Activated CD4-positive, alpha-beta T cell treated with anti-CD3 and anti-CD28 coated beads for 4 hours (primary cell): Measurements from ENCODE around the gene ID1.

Source experiments
- DNase-seq, 2 donors: peaks; one replicate each; pipeline ENCODE4 v3.0.0-alpha.2; 2020

The ID1 gene, protein sequence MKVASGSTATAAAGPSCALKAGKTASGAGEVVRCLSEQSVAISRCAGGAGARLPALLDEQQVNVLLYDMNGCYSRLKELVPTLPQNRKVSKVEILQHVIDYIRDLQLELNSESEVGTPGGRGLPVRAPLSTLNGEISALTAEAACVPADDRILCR

DNA sequence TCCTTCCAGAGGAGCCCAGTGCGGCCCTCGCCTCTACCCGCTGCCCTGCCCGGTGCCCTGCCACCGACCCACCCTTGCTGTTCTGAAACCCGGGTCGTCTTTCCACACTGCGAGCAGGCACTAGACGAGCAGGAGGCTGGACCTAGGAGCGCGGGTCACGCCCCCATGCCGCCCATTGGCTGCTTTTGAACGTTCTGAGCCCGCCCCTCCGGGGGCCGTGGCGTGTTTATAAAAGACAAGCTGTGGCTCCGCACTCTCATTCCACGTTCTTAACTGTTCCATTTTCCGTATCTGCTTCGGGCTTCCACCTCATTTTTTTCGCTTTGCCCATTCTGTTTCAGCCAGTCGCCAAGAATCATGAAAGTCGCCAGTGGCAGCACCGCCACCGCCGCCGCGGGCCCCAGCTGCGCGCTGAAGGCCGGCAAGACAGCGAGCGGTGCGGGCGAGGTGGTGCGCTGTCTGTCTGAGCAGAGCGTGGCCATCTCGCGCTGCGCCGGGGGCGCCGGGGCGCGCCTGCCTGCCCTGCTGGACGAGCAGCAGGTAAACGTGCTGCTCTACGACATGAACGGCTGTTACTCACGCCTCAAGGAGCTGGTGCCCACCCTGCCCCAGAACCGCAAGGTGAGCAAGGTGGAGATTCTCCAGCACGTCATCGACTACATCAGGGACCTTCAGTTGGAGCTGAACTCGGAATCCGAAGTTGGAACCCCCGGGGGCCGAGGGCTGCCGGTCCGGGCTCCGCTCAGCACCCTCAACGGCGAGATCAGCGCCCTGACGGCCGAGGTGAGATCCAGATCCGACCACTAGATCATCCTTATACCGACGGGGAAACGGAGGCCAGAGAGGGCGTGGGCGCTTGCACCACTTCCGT lies at the start of gene ID1:
Gene ID1 (plus strand): TSS at position 259 of the 871 bp plus-strand sequence. CDS start 99 bp downstream, at position 358.
- peak; percentile 89 to 91 for DNase-seq

- DNase-seq, result no peak
Observed at GRCh38 chr20:31559704-31560093, 45.4 kb upstream of the ID1 start.

- peak; percentile 69 to 72 for DNase-seq
Observed at GRCh38 chr20:31560094-31560745, 44.9 kb upstream of the ID1 start.

DNA sequence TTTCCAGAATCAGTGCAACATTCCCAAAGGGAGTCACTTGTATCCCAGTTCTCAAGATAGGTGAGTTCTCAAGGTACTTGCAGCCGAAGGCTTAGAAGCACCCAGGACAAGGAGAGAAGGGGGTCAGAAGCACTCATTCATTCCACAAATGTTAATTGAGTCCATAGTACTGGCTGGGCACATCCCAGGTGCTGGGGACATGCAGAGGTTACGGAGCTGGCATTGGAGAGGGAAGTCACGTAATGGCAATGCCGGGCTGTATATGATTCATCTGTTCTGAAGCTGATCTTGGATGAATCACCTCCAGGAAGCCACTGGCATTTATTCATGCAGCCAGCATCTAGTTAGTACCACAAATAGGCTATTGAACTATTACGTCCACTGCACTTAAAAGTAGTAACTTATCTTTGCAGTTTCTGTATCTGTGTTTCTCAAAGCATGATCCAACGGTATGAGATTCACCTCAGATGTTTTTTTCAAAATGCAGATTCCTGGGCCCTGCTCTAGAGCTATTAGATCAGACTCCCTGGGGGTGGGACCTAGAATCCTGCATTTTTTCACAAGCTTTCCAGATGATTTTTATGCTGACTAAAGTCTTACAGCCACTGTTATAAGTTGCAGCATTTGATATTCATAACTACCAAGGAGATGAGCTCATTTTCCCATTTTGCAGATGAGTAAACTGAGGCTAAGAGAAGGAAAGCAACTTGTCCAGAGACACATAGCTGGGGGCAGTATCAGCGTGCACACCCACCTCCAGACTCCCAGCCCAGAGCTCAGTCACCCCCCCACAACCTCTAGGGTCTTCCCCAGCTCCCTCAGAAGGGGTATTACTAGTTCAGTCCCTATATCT lies 44.1 kb upstream of the ID1 start:
- DNase-seq, result no peak

DNA sequence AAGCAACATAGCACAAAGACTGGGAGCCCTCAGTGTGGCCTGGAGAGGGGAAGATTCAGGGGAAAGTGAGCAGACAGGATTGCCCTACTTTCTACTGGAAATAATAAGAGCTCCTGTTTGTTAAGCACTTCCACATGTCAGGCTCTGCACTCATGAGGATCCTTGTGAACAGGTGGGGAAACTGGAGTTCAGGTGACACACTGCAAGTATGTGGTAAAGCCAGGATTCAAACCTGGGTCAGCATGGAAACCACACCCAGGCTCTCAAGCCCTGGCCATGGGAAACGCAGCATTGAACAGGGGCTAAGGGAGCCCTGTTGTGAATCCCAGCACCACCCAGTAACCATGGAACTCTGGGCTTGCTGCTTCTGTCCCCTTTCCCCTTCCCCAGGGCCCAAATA lies 42.8 kb upstream of the ID1 start:
- no peak for DNase-seq

GRCh38 chr20:31564284-31564683 lies 40.8 kb upstream of the ID1 start:
- no peak for DNase-seq

- DNase-seq, result no peak
Observed at GRCh38 chr20:31565699-31566318, 39.3 kb upstream of the ID1 start.

GRCh38 chr20:31566319-31566657 lies 38.8 kb upstream of the ID1 start:
- no peak for DNase-seq

- peak; percentile 35 to 49 for DNase-seq
Observed at GRCh38 chr20:31566658-31567379, 38.3 kb upstream of the ID1 start.

DNA sequence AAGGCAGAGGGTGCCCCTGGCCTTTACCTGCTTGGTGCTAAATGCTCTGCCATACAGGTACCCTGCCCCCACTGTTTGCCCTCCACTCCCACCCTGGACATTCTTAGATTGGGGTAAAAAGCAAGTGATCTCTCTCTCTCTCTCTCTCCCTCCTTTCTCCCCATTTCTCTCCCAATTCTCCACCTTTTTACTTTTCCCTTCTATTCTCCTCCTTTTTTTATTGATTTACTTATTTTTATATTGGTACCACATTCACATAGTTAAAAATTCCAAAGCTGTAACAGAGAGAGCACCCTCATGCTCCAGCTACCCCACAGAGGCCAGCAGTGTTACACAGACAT lies 37.7 kb upstream of the ID1 start:
- DNase-seq, result no peak

GRCh38 chr20:31568041-31568731 lies 36.9 kb upstream of the ID1 start:
- no peak for DNase-seq

GRCh38 chr20:31568773-31569162 lies 36.3 kb upstream of the ID1 start:
- DNase-seq, result no peak

GRCh38 chr20:31569163-31570020 lies 35.7 kb upstream of the ID1 start:
- DNase-seq, result peak; percentile 55 to 60

GRCh38 chr20:31570021-31570463 lies 35.0 kb upstream of the ID1 start:
- DNase-seq, result no peak

GRCh38 chr20:31570735-31571617 lies 34.1 kb upstream of the ID1 start:
- DNase-seq, result no peak

- no peak for DNase-seq
Observed at GRCh38 chr20:31572042-31572700, 32.9 kb upstream of the ID1 start.

- DNase-seq, result peak; percentile 81 to 83
Observed at GRCh38 chr20:31572701-31573554, 32.2 kb upstream of the ID1 start.
